22Rv1 (cell line): ENCODE results near the gene FAM111A.

Experiments used
- ZFX ChIP-seq: fragments of 450-650 bp; IDR thresholded peaks from 2 replicates; pipeline ENCODE4 v1.6.1; 2017; ENCODE audit warnings: antibody characterized with exemption, borderline replicate concordance
- TF ChIP-seq, protein P1 (sequence below): fragments of 450-650 bp; IDR thresholded peaks from 2 replicates; pipeline ENCODE4 v1.5.1; 2017; ENCODE audit warnings: mild to moderate bottlenecking

DNA sequence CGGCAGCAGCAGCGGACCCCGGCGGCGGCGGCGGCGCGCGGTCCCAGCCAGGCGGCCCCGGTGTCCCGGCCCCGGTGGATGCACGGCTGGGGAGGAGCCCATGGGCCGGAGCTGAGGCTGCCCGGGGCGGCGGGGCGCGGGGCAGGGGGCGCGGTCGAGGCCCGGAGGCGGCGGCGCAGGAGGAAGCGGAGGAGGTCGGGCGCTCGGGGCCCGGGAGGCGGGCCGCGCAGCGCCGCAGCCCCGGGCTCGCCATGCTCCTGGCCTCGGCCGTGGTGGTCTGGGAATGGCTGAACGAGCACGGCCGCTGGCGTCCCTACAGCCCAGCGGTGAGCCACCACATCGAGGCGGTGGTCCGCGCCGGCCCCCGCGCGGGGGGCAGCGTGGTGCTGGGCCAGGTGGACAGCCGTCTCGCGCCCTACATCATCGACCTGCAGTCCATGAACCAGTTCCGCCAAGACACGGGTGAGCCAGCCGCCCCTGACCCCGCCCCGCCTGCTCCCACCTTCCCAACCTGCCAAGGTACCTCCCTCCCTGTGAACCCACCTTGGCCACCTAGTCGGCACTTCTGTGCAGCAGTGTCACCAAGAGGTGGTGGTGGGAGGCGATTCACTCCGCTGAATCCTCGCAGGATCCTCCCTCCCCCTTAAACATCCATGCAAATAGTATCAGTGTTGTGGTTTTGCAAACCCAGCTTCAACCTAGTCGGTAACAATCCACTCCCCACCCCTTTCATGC, 29.9 kb downstream of the FAM111A start:
- TF ChIP-seq, protein P1, sequence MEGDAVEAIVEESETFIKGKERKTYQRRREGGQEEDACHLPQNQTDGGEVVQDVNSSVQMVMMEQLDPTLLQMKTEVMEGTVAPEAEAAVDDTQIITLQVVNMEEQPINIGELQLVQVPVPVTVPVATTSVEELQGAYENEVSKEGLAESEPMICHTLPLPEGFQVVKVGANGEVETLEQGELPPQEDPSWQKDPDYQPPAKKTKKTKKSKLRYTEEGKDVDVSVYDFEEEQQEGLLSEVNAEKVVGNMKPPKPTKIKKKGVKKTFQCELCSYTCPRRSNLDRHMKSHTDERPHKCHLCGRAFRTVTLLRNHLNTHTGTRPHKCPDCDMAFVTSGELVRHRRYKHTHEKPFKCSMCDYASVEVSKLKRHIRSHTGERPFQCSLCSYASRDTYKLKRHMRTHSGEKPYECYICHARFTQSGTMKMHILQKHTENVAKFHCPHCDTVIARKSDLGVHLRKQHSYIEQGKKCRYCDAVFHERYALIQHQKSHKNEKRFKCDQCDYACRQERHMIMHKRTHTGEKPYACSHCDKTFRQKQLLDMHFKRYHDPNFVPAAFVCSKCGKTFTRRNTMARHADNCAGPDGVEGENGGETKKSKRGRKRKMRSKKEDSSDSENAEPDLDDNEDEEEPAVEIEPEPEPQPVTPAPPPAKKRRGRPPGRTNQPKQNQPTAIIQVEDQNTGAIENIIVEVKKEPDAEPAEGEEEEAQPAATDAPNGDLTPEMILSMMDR, result no peak
- no peak for TF ChIP-seq ZFX
